Measurements from ENCODE around the gene TCP11L1. TPM values are rescaled to one million over a fixed set of nuclear protein-coding genes. Genes with fewer than 3 reads are reported as not detected.
"Not testable (repeated sequence)": the region's sequence is repeated elsewhere in the genome, so short reads cannot be mapped to it uniquely, and the experiment has no call there.

Gene TCP11L1
- total RNA-seq, 1 donor from 2014 or later = 13.4 TPM

DNA sequence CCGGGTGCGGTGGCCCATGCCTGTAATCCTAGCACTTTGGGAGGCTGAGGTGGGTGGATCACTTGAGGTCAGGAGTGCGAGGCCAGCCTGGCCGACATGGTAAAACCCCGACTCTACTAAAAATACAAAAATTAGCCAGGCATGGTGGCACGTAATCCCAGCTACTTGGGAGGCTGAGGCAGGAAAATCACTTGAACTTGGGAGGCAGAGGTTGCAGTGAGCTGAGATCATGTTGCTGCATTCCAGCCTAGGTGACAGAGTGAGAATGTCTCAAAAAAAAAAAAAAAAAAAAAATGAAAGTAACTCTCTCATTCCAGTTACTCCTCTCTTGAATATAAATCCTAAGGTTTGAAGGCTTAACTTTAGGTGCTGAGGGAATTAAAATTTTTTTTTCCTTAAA is 10.2 kb upstream of the TCP11L1 start:
- not testable (repeated sequence) for DNase-seq (ENCODE audit: low read depth, low spot score)

DNA sequence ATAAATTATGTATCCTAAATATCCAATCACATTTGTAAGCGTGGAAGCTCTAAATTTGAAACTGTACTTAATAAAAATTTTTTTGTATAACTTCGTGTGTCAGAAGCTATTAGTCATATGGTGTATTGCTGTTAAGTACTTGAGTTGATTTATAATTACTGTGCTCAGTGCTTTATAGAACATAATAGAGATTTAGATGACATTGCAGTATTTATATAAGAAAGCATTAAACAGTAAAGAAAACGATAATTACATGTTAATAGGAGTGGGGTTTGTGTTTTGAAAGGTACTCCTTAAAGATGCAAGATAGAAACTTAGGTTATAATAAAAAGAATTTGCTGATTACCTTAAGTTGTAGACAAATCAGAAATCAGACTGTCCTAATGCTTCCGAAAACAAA is 5.9 kb upstream of the TCP11L1 start:
- DNase-seq (ENCODE audit: low read depth, low spot score) = no peak

DNA sequence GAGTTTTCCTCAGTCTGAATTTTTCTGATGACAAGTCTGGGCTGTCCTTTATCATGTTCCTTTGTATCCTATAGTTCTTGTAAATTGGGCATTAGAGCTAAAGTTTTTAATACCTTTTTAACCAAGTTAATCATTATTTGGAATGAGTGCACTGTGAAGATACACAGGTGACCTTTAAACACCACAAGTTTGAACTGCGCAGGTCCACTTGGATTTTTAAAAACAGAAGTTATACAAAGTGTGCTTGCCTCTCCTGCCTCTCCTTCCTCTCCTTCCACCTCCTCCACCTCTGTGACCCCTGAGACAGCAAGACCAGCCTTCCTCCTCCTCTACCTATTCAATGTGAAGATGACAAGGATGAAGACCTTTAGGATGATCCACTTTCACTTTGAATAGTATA is 4.4 kb upstream of the TCP11L1 start:
- no peak for DNase-seq (ENCODE audit: low read depth, low spot score)

DNA sequence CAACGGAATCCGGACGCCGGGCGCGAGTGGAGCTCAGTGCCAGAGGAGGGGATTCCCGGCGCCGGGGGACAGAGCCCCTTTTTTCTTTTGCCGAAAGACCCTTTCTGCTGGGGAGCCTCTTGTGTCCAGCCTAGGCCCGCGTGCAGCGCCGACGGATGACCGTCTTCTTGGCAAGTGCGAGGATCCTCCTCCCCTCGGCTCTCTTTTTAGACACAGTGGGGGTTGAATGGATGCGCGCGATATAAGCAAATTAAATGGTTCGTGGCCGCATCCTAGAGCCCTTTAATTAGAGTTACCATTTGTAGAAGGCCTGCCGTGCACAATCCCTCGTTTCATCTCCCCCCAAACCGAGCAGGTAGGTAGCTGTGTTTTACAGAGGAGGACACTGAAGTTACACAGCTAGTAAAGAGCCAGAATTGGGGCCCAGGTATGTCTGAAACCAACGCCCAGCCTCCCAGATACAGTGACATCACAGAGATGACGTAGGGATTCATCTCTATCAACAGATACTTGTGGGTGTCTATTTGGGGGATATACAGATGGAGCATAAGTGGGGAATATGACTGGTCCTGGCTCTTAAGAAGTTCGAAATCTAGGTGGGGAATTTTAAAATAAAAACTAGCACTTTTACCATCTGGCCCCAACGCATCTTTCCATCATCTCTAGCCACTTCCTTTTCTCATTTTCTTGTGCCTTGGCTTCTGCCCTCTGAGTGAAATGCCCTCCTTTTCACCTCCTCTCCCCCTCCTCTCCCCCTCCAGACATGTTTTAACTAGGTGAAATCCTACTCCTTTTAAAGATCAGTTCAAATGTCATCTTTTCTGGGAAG is 875 bp downstream of the TCP11L1 start:
- no peak for DNase-seq (ENCODE audit: low read depth, low spot score)

DNA sequence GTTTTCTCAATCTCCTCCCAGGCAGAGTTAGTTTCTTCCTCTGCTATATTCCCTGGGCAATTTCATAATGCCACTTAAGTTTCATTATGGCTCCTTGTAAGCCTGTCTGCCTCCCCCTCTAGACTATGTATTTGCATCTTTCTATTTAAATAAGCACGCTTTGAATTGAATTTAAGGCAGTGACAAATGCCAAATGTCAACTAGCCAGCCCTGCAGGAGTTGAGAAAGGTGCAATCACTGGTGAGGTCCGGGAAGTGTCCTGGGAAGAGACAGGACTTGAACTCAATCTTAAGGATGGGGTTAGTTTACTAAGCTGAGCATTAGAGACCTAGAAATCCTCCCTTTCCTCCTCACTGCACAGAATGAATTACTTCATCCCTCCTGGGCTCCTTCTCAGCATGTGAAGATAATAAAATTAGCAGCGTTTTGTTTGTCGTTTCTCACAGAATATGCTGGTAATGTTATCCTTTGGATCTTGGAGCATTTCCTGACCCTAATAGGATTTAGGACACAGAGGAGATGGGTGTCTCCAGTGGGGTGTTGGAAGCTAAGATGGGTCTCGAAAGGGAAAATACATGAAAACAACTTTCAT is 1.6 kb downstream of the TCP11L1 start:
- DNase-seq (ENCODE audit: low read depth, low spot score) = no peak

DNA sequence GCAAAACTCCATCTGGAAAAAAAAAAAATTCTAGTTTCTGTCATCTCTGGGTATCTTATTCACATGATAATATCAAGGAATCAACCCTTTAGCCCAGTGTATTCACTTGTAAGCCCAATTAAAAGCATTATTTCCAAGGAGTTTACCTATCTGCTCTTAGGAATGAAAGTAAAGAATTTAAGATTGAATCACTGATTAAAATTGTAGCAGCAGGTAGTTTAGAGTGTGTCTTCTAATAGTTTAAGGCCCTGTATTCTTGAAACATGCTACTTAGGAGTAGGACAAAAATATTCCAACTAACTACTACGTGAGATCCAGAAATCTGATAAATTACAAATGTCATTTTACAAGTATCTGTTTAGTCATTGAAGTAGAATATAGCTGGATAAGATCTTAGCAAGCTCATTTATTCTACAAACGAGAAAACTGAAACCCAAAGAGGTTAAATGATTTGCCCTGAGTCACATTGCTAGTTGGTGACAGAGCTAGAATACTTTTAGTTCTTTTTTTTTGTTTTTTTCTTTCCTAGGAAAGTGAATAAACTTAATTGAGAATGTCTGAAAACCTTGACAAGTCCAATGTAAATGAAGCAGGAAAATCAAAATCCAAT is 4.0 kb downstream of the TCP11L1 start:
- DNase-seq (ENCODE audit: low read depth, low spot score) = no peak

DNA sequence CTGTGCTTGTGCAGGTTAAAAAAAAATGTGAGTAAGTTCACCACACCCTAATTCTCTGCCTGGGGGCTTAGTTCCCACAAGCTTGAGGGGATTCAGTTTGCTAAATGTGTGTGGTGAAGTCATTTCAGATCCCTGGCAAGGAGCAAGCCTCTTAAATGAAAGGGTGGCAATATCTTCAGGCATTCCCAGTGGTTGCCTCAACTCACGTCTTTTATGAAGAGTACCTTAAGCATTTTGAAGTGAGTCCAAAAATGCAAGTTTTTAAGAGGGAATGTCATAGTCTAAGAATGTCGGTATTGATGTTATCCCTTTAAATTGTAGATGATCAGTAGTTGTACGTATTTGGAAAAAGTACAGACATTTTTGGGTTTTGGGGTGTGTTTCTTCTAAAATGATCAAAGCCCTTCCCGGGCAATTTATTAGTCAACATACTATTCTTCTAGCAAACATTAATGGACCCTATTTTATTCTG is 4.9 kb downstream of the TCP11L1 start:
- no peak for DNase-seq (ENCODE audit: low read depth, low spot score)

DNA sequence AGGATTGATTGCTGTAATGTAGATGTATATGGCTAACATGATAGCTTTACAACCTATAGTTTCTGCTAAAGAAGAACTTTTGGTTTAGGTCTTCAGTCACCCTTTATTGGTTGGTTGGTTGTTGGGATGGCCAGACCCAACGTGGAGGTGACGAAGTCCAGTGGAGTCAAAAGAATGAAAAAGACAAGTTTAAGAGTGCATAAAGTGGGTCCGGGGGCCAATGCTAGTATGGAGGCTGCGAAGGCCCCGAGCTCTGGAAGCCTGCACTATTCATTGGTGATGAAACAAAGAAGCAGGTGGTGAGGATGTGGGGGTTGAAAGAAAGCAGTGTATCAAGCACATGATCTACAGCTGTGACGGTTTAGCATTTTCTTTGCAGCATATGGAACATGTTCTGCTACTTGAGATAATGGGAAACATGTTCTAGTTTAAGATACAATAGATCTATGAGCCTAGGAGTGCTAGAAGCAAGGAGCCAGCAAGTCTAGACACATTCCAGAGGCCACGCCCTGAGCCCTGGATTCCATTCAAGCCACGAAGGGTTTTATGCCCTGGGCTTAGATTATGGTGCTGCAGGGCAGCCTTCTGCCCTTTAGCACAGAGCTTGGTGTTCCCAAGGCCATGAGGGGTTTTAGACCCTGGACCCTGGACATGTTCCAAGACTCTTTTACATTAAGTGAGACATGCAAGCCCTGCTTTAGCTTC is 6.3 kb downstream of the TCP11L1 start:
- no peak for DNase-seq (ENCODE audit: low read depth, low spot score)

DNA sequence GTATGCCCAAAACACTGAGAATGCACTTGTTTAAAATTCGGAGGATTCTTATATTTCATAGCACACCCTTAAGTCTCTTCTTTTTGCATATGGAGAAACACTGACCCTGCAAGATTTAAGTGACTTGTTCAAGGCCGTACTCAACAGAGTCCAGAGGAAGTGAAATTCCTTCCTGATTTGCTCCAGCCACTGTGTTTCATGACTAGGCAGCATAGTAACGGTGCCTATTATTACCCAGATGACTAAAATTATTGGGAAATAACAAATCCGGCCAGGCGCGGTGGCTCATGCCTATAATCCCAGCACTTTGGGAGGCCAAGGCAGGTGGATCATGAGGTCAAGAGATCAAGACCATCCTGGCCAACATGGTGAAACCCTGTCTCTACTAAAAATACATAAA is 9.3 kb downstream of the TCP11L1 start:
- not testable (repeated sequence) for DNase-seq (ENCODE audit: low read depth, low spot score)

DNA sequence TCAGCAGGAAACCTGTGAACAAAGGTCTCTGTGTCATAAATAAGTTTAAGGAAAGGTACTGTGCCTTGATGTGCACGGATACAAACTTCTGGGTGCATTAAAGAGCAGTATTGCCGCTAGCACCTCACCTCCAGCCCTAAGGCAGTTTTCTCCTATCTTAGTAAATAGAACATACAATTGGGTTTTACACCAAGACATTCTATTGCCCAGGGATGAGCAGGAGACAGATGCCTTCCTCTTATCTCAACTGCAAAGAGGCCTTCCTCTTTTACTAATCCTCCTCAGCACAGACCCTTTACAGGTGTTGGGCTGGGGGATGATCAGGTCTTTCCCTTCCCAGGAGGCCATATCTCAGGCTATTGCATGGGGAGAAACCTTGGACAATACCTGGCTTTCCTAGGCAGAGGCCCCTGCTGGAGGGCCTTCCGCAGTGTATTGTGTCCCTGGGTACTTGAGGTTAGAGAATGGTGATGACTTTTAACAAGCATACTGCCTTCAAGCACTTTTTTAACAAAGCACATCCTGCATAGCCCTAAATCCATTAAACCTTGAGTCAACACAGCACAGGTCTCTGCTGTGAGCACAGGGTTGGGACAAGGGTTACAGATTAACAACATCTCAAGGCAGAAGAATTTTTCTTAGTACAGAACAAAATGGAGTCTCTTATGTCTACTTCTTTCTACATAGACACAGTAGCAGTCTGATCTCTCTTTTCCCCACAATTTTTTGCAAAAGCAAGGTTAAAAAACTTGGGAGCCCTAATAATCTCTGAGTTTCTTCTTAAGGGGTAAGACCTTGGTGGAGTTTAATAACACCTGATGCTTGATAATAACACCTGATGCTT is 10.4 kb downstream of the TCP11L1 start:
- not testable (repeated sequence) for DNase-seq (ENCODE audit: low read depth, low spot score)

DNA sequence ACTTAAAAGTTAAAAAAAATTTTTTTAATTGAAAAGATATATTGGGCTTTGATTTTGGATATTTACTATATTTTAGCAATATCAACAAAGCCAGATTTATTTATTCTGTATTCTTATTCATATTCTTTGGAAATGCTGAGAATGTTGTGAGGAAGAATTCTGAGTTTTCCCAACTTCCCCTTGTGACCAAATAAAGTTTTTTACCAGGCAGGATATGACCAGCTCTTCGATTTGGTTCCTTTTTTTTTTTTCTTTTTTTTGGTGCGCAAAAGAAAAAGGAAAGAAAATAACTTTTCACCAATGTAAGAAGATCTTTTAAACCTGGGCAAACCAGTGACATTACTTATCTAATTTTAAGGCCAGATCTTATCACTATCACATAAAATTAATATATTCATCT is 12.9 kb downstream of the TCP11L1 start:
- DNase-seq (ENCODE audit: low read depth, low spot score) = no peak

DNA sequence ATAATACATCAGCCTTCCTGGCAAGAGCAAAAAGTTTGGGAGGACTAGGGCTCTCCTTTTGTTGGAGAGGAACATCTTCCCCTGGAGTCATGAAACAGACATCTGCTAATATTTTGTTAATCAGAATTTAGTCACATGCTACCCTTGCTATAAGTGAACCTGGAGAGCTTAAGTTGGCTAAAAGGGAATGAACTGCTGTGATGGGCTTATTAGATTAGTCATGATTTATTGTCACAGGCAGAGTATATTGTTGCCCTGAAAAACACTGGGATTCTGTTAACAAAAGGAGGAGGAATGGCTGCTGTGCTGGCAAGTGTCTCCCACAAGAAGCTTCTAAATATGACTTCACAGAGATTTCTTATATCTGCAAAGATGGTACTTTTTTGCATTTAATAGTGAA is 16.0 kb downstream of the TCP11L1 start:
- no peak for DNase-seq (ENCODE audit: low read depth, low spot score)

DNA sequence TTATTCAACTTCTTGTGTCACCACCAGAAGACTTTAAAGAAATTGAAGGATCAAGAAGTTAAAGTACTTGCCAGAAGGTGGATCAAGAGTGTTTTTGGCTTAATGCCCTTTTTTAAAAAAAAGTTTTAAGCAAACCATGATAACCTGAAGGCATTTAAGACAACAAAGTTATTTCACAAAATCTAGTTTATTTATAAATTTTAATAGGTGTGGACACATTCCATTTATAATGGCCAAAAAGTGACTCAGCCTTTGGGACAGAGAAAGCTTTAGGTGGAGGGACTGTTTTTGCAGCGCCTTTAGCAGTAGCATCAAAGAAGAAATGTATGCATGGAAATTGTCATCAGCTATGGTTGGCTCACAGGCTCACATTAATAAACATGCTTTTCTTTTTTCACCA is 17.9 kb downstream of the TCP11L1 start:
- DNase-seq (ENCODE audit: low read depth, low spot score) = no peak

DNA sequence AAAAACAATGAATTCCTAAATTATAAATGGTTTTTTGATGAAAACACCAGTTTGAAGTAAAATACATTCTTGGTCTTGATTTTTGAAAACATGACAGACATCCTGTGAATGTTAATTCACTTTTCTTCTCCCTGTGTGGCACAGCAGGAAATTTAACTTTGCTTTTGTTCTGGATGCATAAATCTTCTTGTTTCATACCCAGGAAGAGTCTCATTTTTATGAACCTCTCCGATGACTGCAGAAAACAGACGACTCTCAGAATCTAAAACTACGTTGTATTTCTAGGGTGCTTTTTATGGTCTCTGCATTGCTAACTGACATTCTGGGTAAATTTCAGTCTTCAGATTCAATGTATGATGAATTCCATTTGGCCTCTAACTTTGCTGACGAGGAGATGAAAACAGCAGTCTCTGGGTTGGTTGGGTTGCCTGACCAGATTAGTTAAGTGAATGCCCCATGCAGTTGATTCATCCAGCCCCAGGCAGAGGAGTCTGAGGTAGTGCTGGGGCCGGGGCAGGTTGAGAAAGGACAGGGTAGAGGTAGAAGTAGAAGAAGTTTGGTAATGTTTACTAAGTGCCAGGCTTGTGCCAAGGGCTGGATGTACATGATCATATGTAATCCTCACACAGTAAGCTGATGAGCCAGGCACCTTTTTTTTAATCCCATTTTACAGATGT is 20.1 kb downstream of the TCP11L1 start:
- DNase-seq (ENCODE audit: low read depth, low spot score) = no peak

DNA sequence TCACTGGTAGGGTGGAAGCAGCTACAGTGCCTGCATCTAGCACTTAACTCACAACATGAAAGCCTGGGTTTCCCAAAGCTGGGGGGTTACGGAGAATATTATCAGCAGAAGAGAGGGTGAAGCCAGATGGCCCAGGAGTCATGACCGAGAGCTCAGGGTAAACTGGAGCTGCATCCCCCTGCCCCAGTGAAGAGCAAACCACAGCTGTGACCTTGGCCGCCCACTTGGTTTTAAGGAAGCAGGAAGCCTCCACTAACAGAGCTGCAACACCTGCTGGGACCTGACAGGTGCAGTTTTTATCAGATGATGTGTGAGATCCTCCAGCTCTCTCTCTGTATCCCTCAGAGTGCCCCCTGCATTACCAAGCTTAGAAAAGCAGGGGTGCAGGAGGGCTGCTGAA is 20.9 kb downstream of the TCP11L1 start:
- DNase-seq (ENCODE audit: low read depth, low spot score) = no peak

DNA sequence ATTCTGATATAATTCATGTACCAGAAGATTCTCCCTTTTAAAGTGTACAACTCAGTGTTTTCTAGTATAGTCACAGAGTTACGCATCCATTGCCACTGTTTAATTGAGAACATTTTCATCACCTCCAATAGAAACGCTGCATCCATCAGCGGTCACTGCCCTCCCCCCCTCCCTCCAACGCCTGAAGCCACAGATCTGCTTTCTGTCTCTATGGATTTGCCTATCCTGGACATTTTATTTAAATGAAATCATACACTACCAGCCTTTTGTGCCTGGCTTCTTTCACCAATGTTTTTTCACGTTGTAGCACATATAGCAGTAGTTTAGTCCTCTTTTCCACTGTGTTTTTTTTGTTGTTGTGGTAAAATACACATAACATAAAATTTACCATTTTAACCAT is 22.8 kb downstream of the TCP11L1 start:
- DNase-seq (ENCODE audit: low read depth, low spot score) = no peak

DNA sequence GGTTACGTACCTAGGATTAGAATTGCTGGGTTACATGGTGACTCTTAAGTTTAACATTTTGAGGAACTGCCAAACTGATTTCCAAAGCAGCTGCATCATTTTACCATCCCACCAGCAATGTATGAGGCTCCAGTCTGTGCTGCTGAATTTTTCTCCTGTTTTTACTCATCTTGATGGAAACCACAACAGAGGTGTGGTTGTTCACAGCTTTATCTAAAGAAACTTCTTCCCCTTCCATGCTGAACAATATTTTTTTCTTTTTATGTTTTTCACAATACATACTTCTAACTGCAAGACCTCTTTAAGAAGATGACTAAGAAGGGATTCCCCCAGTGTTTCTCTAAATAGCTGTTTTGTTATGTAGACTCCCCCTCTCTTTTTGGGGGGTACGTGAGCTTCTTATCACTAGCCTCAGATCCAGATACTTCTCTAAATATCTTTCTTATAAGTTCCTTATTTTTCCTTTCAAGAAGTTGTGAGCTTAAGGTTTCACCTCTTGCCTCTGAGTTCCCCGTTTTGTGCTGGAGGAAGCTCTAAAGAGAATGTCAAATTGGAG is 24.0 kb downstream of the TCP11L1 start:
- no peak for DNase-seq (ENCODE audit: low read depth, low spot score)

DNA sequence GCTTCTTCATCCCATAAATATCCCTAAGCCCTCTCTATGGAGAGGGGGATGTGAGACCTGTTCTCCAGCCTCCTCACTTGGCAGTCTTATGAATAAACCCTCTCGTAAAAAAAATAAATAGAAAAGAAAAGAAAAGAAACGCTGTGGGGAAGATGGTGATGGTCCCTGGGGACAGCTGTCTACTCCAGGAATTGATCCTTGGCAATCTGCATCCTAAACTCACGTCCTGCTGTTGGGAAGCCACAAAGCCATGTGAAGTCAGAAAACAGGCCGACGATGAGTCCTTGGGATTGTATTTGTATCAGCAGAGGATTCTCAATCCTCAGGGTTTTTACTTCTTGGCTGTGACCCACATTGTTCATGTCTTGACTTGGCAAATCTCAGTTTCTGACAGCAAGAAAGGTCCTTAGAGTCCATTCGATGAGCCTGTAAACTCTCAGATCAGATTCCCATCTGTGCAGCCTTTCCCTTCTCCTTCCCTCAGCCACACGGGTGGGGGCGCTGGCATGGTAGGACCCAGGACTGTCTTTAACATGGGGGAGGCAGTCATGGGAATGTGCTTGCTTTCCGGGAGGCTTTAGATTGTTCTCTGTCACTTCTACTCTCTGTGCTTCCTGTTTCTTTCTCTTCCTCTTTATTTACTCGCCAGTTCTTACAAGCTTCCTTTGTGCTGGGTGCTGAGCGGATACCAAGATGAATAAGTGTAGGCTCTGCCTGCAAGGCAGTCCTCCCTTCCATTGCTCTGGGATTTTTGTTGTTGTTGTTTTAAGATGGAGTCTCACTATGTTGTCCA is 24.9 kb downstream of the TCP11L1 start:
- no peak for DNase-seq (ENCODE audit: low read depth, low spot score)

DNA sequence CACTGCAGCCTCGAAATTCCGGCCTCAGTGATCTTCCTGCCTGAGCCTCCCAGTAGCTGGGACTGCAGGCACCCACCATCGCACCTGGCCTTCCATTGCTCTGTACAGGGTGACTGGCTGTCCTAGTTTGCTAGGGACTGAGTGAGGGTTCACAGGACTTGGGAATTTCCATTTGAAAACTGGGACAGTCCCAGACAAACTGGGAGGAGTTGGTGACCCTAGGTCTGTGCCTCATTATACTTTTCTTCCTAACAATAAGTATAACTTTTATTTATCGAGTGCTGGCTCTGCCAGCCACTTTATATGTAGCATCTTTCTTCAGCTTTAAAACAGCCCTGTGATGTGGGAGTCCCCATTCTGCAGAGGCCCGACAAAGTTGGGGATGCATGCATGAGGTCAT is 25.5 kb downstream of the TCP11L1 start:
- no peak for DNase-seq (ENCODE audit: low read depth, low spot score)

All from pulmonary artery endothelial cell (primary cell).